ENCODE data around the gene PPP1R14C.

DNA sequence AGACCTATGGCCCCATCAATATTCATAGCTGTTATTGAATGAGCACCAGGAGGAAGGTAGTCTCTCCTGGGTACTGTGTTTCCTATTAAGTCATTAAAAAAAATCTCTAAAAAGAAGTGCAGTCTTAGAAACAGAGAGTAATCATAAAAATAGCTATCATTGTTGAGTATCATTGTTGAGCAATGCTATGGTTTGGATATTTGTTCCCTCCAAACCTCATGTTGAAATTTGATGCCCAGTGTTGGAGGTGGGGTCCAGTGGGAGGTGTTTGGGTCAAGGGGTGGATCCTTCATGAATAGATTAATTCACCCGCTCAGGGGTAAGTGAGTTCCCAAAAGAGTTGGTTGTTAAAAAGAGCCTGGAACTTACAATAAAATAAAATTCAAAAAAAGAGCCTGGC, 137.9 kb downstream of the PPP1R14C start:
- TF ChIP-seq, protein P1, sequence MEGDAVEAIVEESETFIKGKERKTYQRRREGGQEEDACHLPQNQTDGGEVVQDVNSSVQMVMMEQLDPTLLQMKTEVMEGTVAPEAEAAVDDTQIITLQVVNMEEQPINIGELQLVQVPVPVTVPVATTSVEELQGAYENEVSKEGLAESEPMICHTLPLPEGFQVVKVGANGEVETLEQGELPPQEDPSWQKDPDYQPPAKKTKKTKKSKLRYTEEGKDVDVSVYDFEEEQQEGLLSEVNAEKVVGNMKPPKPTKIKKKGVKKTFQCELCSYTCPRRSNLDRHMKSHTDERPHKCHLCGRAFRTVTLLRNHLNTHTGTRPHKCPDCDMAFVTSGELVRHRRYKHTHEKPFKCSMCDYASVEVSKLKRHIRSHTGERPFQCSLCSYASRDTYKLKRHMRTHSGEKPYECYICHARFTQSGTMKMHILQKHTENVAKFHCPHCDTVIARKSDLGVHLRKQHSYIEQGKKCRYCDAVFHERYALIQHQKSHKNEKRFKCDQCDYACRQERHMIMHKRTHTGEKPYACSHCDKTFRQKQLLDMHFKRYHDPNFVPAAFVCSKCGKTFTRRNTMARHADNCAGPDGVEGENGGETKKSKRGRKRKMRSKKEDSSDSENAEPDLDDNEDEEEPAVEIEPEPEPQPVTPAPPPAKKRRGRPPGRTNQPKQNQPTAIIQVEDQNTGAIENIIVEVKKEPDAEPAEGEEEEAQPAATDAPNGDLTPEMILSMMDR (conservative IDR thresholded peaks at IDR 0.05; ENCODE audit: low read depth, low read length), result no peak
- TF ChIP-seq EZH2 (IDR thresholded peaks at IDR 0.05; ENCODE audit: borderline replicate concordance, low read depth, low read length, poor library complexity, severe bottlenecking), result no peak

Measured in A673 (cell line).